Measurements from ENCODE around the gene DNM2.

- TF ChIP-seq YY1 (IDR thresholded peaks at IDR 0.05; ENCODE audit: insufficient read depth, insufficient read length) (no peak), ZNF274 (IDR thresholded peaks at IDR 0.05; ENCODE audit: low read depth, low read length) (no peak), SUZ12 (IDR thresholded peaks at IDR 0.05; ENCODE audit: extremely low read depth, insufficient read depth, insufficient read length) (no peak)
Measured at GRCh38 chr19:10846500-10847202, 128.8 kb downstream of the DNM2 start.
